Gastrocnemius medialis (tissue), 4 donors: ENCODE data around the gene ATP6V0D1.

Experiments used
- CTCF ChIP-seq, 5 experiments: fragments of 450-650 bp in 3 of 5; fragments of 200-600 bp in 2 of 5; sonication (generic) in 2 of 5; IDR thresholded peaks in 4 of 5; conservative IDR thresholded peaks in 1 of 5; 1 replicate in 4 of 5; 2 replicates in 1 of 5; pipeline ENCODE4 v1.5.1; 2016 to 2019; ENCODE audit warnings: antibody characterized with exemption in 5 of 5, mild to moderate bottlenecking in 3 of 5, moderate library complexity in 3 of 5
- POLR2A ChIP-seq, 2 donors: fragments of 450-650 bp; IDR thresholded peaks; one replicate each; pipeline ENCODE4 v1.6.1; 2017; ENCODE audit warnings: antibody characterized with exemption in 2 of 2, mild to moderate bottlenecking in 2 of 2, moderate library complexity in 2 of 2

GRCh38 chr16:67442581-67443255 lies 38.2 kb downstream of the ATP6V0D1 start:
- TF ChIP-seq CTCF (IDR thresholded peaks at IDR 0.05 in 4 of 5, conservative IDR thresholded peaks at IDR 0.05 in 1 of 5) (no peak), POLR2A (IDR thresholded peaks at IDR 0.05) (no peak)
